IMR-90 (cell line): ENCODE data around the gene EFHC2. TPM values are rescaled to one million over a fixed set of nuclear protein-coding genes. Genes with fewer than 3 reads are reported as not detected.

Source experiments
- ATAC-seq: fragments of 200-7000 bp; cut with Tn5 transposase; 2 replicates; pipeline ENCODE4 v1.9.1; 2020; ENCODE audit warnings: low read depth, mild to moderate bottlenecking, moderate library complexity
- BruUV-seq: library from RNA; stranded (reverse); fragments of 400-500 nt; replicated peaks from 2 replicates; lab custom pipeline; 2021; lab: Mats Ljungman, UMichigan
- CTCF ChIA-PET: fragments of 300-600 bp; formaldehyde crosslinking; extraction: SDS; loops from one replicate; lab custom pipeline; 2021; ENCODE audit warnings: antibody characterized with exemption; lab: Yijun Ruan, JAX
- POLR2A ChIA-PET: fragments of 300-600 bp; sonication (Branson Sonifier 250); formaldehyde crosslinking; loops from one replicate; lab custom pipeline; 2022; ENCODE audit warnings: antibody characterized with exemption; ENCODE audit not compliant: unreplicated experiment; lab: Charles Lee
- DNase-seq: peaks from one replicate; pipeline ENCODE4 v3.0.0; 2013
- H2AFZ ChIP-seq: replicated peaks from 2 replicates; pipeline ENCODE3; 2013; ENCODE audit warnings: low read length, mild to moderate bottlenecking; ENCODE audit not compliant: poor library complexity
- H2AK5ac ChIP-seq: 2 replicates; pipeline ENCODE4 v1.6.1; 2013; ENCODE audit warnings: low read depth, low read length, inconsistent platforms
- H2AK9ac ChIP-seq: replicated peaks from 2 replicates; pipeline ENCODE3; 2013; ENCODE audit warnings: mild to moderate bottlenecking, low read depth, low read length, moderate library complexity; ENCODE audit not compliant: poor library complexity
- H2BK120ac ChIP-seq: 2 replicates; pipeline ENCODE4 v1.6.1; 2013; ENCODE audit warnings: low read depth, low read length, inconsistent platforms
- H2BK15ac ChIP-seq: 3 replicates; pipeline ENCODE4 v1.6.1; 2013; ENCODE audit warnings: low read depth, low read length, inconsistent platforms
- H2BK20ac ChIP-seq: 2 replicates; pipeline ENCODE4 v1.6.1; 2013; ENCODE audit warnings: low read depth, mild to moderate bottlenecking, inconsistent platforms, low read length, moderate library complexity
- H2BK5ac ChIP-seq: 2 replicates; pipeline ENCODE4 v1.6.1; 2013; ENCODE audit warnings: mild to moderate bottlenecking, low read depth, low read length, inconsistent platforms; ENCODE audit not compliant: poor library complexity, severe bottlenecking
- H3K14ac ChIP-seq: replicated peaks from 2 replicates; pipeline ENCODE4 v1.6.1; 2013; ENCODE audit warnings: low read depth, low read length, inconsistent platforms
- H3K18ac ChIP-seq: 2 replicates; pipeline ENCODE4 v1.6.1; 2013; ENCODE audit warnings: low read depth, low read length, control low read depth
- H3K23ac ChIP-seq: 2 replicates; pipeline ENCODE4 v1.6.1; 2013; ENCODE audit warnings: low read depth, low read length, inconsistent platforms
- H3K27ac ChIP-seq: 2 replicates; pipeline ENCODE4 v1.5.1; 2013; ENCODE audit warnings: mild to moderate bottlenecking, control low read depth, low read length; ENCODE audit not compliant: insufficient read depth
- H3K27me3 ChIP-seq: 2 replicates; pipeline ENCODE4 v1.6.1; 2013; ENCODE audit warnings: low read length; ENCODE audit not compliant: control insufficient read depth, insufficient read depth
- H3K36me3 ChIP-seq: 2 replicates; pipeline ENCODE4 v1.6.1; 2013; ENCODE audit warnings: low read length, mixed read lengths; ENCODE audit not compliant: control insufficient read depth, insufficient read depth
- H3K4ac ChIP-seq: 2 replicates; pipeline ENCODE4 v1.6.1; 2013; ENCODE audit warnings: low read depth, low read length, inconsistent platforms
- H3K4me1 ChIP-seq: 2 replicates; pipeline ENCODE4 v1.6.1; 2013; ENCODE audit warnings: low read length, mixed read lengths; ENCODE audit not compliant: control insufficient read depth, insufficient read depth
- H3K4me2 ChIP-seq: 2 replicates; pipeline ENCODE4 v1.6.1; 2013; ENCODE audit warnings: low read depth, mild to moderate bottlenecking, control low read depth, low read length, moderate library complexity
- H3K4me3 ChIP-seq: 2 replicates; pipeline ENCODE4 v1.5.1; 2013; ENCODE audit warnings: low read depth, mild to moderate bottlenecking, control low read depth, low read length, moderate library complexity; ENCODE audit not compliant: insufficient read depth
- H3K56ac ChIP-seq: 2 replicates; pipeline ENCODE4 v1.6.1; 2013; ENCODE audit warnings: low read length, inconsistent platforms; ENCODE audit not compliant: insufficient read depth; ENCODE audit errors: extremely low read depth
- H3K79me1 ChIP-seq, 2 experiments: 2 replicates each; pipeline ENCODE4 v1.6.1; 2013; ENCODE audit warnings: low read length in 2 of 2, inconsistent platforms in 1 of 2, low read depth in 1 of 2
- H3K9ac ChIP-seq: 2 replicates; pipeline ENCODE4 v1.6.1; 2013; ENCODE audit warnings: low read depth, low read length, control low read depth
- H3K9me1 ChIP-seq: 2 replicates; pipeline ENCODE4 v1.6.1; 2013; ENCODE audit warnings: low read length, inconsistent platforms; ENCODE audit not compliant: insufficient read depth
- H3K9me3 ChIP-seq: 2 replicates; pipeline ENCODE4 v1.6.1; 2013; ENCODE audit warnings: low read length; ENCODE audit not compliant: control insufficient read depth, insufficient read depth
- H4K20me1 ChIP-seq: 2 replicates; pipeline ENCODE4 v1.6.1; 2013; ENCODE audit warnings: low read length, inconsistent platforms; ENCODE audit not compliant: insufficient read depth
- H4K5ac ChIP-seq: 2 replicates; pipeline ENCODE4 v1.6.1; 2013; ENCODE audit warnings: mild to moderate bottlenecking, low read depth, low read length, control low read depth
- H4K8ac ChIP-seq, 2 experiments: 2 replicates each; pipeline ENCODE4 v1.6.1; 2013; ENCODE audit warnings: low read depth in 2 of 2, low read length in 2 of 2, control low read depth in 1 of 2, inconsistent platforms in 1 of 2
- H4K91ac ChIP-seq: 2 replicates; pipeline ENCODE4 v1.6.1; 2013; ENCODE audit warnings: low read depth, low read length, inconsistent platforms; ENCODE audit not compliant: insufficient read depth
- BHLHE40 ChIP-seq: fragments of 150-350 bp; IDR thresholded peaks from 2 replicates; pipeline ENCODE4 v1.6.1; 2016; ENCODE audit warnings: mild to moderate bottlenecking, low read depth, low read length
- CEBPB ChIP-seq: IDR thresholded peaks from 2 replicates; pipeline ENCODE4 v1.6.1; 2012; ENCODE audit warnings: low read depth, low read length, improper control_type of control experiment
- CHD1 ChIP-seq: IDR thresholded peaks from 2 replicates; pipeline ENCODE4 v1.6.1; 2012; ENCODE audit warnings: low read depth, low read length, improper control_type of control experiment
- FOS ChIP-seq: fragments of 150-350 bp; IDR thresholded peaks from 2 replicates; pipeline ENCODE4 v1.6.1; 2016; ENCODE audit warnings: low read depth, low read length
- MAZ ChIP-seq: IDR thresholded peaks from 2 replicates; pipeline ENCODE4 v1.6.1; 2012; ENCODE audit warnings: low read depth, mild to moderate bottlenecking, low read length, improper control_type of control experiment, moderate library complexity, borderline replicate concordance
- MXI1 ChIP-seq: IDR thresholded peaks from 2 replicates; pipeline ENCODE4 v1.6.1; 2012; ENCODE audit warnings: low read depth, mild to moderate bottlenecking, low read length, moderate library complexity, borderline replicate concordance
- NFE2L2 ChIP-seq: fragments of 150-350 bp; IDR thresholded peaks from 2 replicates; pipeline ENCODE4 v1.6.1; 2016; ENCODE audit warnings: low read depth, mild to moderate bottlenecking, low read length
- POLR2A ChIP-seq: IDR thresholded peaks from 2 replicates; pipeline ENCODE4 v1.6.1; 2012; ENCODE audit warnings: mild to moderate bottlenecking, low read depth, low read length
- RAD21 ChIP-seq: IDR thresholded peaks from 2 replicates; pipeline ENCODE4 v1.6.1; 2012; ENCODE audit warnings: low read length, improper control_type of control experiment
- RFX5 ChIP-seq: IDR thresholded peaks from 2 replicates; pipeline ENCODE4 v1.8.0; 2012; ENCODE audit warnings: low read depth, mild to moderate bottlenecking, low read length, moderate library complexity
- SMC3 ChIP-seq: fragments of 150-350 bp; IDR thresholded peaks from 2 replicates; pipeline ENCODE4 v1.6.1; 2016; ENCODE audit warnings: low read depth, mild to moderate bottlenecking, antibody characterized with exemption, low read length, moderate library complexity
- USF2 ChIP-seq: fragments of 150-350 bp; IDR thresholded peaks from 2 replicates; pipeline ENCODE4 v1.6.1; 2017; ENCODE audit warnings: mild to moderate bottlenecking, antibody characterized with exemption, low read length, low read depth
- WGBS, 2 experiments: methylation state at CpG; one replicate each; pipeline versions ENCODE4 v1.1.5 to v1.1.7; 2013; ENCODE audit warnings: missing lambda C conversion rate in 2 of 2; ENCODE audit not compliant: insufficient read length in 1 of 2; ENCODE audit errors: extremely low coverage in 2 of 2; 5-methylcytosine and 5-hydroxymethylcytosine counted together
- dilution Hi-C: fragments of 300-500 bp; cut with HindIII; formaldehyde crosslinking; loops from one replicate; pipeline ENCODE4 v1.14.3; 2018; ENCODE audit warnings: low sequenced_read_pairs; ENCODE audit not compliant: unreplicated experiment
- in situ Hi-C: fragments of 300-500 bp; cut with MboI; formaldehyde crosslinking; loops from 3 replicates; pipeline ENCODE4 v1.14.3; 2019; ENCODE audit warnings: low sequenced_read_pairs, inconsistent platforms, mixed read lengths
- intact Hi-C: fragments of 100-400 bp; cut with micrococcal nuclease; formaldehyde crosslinking; loops from 2 replicates; pipeline ENCODE4 v1.10.0; 2022
- polyA plus RNA-seq, 3 experiments: library from polyadenylated mRNA; depleted of rRNA; stranded (reverse); fragments of >200 nt; gene quantifications; 2 replicates each; pipeline ENCODE4 v1.2.3, GENCODE V29; 2012; ENCODE audit warnings: low replicate concordance in 1 of 3
- total RNA-seq: library from RNA; depleted of rRNA; stranded (reverse); fragments of >200 nt; gene quantifications from 2 replicates; pipeline ENCODE4 v1.2.3, GENCODE V29; 2012

Gene EFHC2
- total and polyA plus RNA-seq, 2 of the 4 experiments (the other 2 are of a cell fraction) = 0.18 to 0.24 TPM

- Histone ChIP-seq H3K4me3 (no peak overlapping the region), H4K5ac (no peak overlapping the region), H2BK120ac (no peak overlapping the region), H3K23ac (no peak overlapping the region), H3K9ac (no peak overlapping the region), H3K4me1 (no peaks in the 10 kb centered on the region), H3K36me3 (no peaks in the 10 kb centered on the region), H3K18ac (no peak overlapping the region), H4K20me1 (no peaks in the 10 kb centered on the region), H3K27ac (no peak overlapping the region), H2AK9ac (no peak overlapping the region), H3K4ac (no peak overlapping the region), H2AFZ (no peak overlapping the region), H3K4me2 (no peak overlapping the region), H3K27me3 (no peaks in the 10 kb centered on the region), H2BK5ac (no peak overlapping the region), H3K14ac (no peak overlapping the region), H3K9me3 (no peaks in the 10 kb centered on the region), H4K91ac (no peak overlapping the region), H4K8ac (no peak overlapping the region), H2AK5ac (no peak overlapping the region), H2BK20ac (no peak overlapping the region), H3K56ac (no peak overlapping the region), H3K79me1 (no peaks in the 10 kb centered on the region), H3K9me1 (no peaks in the 10 kb centered on the region), H2BK15ac (no peak overlapping the region)
- BruUV-seq = no TSS peak
- ChIA-PET CTCF (no interaction called here), POLR2A (no interaction called here)
- TF ChIP-seq BHLHE40 (no peak), RAD21 (no peak), SMC3 (no peak), POLR2A (no peak), FOS (no peak), RFX5 (no peak), CEBPB (no peak), MAZ (no peak), CHD1 (no peak), MXI1 (no peak), USF2 (no peak), NFE2L2 (no peak)
- in situ Hi-C loops = no loop called here
- ATAC-seq = no peak
- intact Hi-C loops = no loop called here
- 20% methylated on average over 1 of the region's 4 CpGs; no CpG with 5 or more reads in 1 of the 2 experiments for WGBS, 2 experiments
- DNase-seq = no peak
- dilution Hi-C loops = no loop called here
Measured at GRCh38 chrX:44305921-44306320, 37.6 kb downstream of the EFHC2 start.
